WI38 (cell line): ENCODE measurements around the gene KRTAP15-1.

ENCODE experiments used
- H3K4me3 ChIP-seq: 2 replicates; pipeline ENCODE4 v1.5.1; 2011; ENCODE audit warnings: low read depth, mild to moderate bottlenecking, control low read depth, low read length
- CTCF ChIP-seq: IDR thresholded peaks from 2 replicates; pipeline ENCODE4 v1.5.1; 2012; ENCODE audit warnings: low read depth, mild to moderate bottlenecking, control low read depth, low read length

Gene KRTAP15-1

GRCh38 chr21:30463713-30464112 lies 23.6 kb downstream of the KRTAP15-1 start:
- H3K4me3 ChIP-seq: no peak overlapping the region
- TF ChIP-seq CTCF: no peak

GRCh38 chr21:30468900-30469714 lies 29.0 kb downstream of the KRTAP15-1 start:
- no peak overlapping the region for H3K4me3 ChIP-seq
- no peak for TF ChIP-seq CTCF

GRCh38 chr21:30478004-30478403 lies 37.9 kb downstream of the KRTAP15-1 start:
- no peak for TF ChIP-seq CTCF
- no peak overlapping the region for H3K4me3 ChIP-seq

GRCh38 chr21:30479259-30479658 lies 39.2 kb downstream of the KRTAP15-1 start:
- TF ChIP-seq CTCF: no peak
- no peak overlapping the region for H3K4me3 ChIP-seq

GRCh38 chr21:30480145-30480544 lies 40.1 kb downstream of the KRTAP15-1 start, which contains the start of gene KRTAP19-1:
TSS of gene KRTAP19-1 (minus strand) at chr21:30480367. CDS start at chr21:30480317, 50 bp downstream.
- TF ChIP-seq CTCF: no peak
- no peak within 1 kb of the TSS for H3K4me3 ChIP-seq

GRCh38 chr21:30482130-30482529 lies 42.1 kb downstream of the KRTAP15-1 start:
- no peak overlapping the region for H3K4me3 ChIP-seq
- no peak for TF ChIP-seq CTCF

- no peak for TF ChIP-seq CTCF
- no peak overlapping the region for H3K4me3 ChIP-seq
Measured at GRCh38 chr21:30486180-30486579, 46.1 kb downstream of the KRTAP15-1 start.
